CD4-positive, alpha-beta T cell treated with Interleukin-12 subunit alpha and Interleukin-12 subunit beta, for 1 hour (primary cell): Measurements from ENCODE around the gene PTPN12.
"Not testable (repeated sequence)": the region's sequence is repeated elsewhere in the genome, so short reads cannot be mapped to it uniquely, and the experiment has no call there.

Source experiments
- DNase-seq: peaks from one replicate; pipeline ENCODE4 v3.0.0-alpha.2; 2020

PTPN12 gene

GRCh38 chr7:77537136-77537777 lies at the start of gene PTPN12:
PTPN12 (plus strand) TSS chr7:77537295; CDS start chr7:77537547, 252 bp downstream.
- DNase-seq, result no peak

GRCh38 chr7:77488986-77489385 lies 48.1 kb upstream of the PTPN12 start:
- no peak for DNase-seq

- DNase-seq, result no peak
These were observed 40.0 kb upstream of the PTPN12 start for GRCh38 chr7:77497079-77497478.

- no peak for DNase-seq
These were observed 38.3 kb upstream of the PTPN12 start for GRCh38 chr7:77498659-77499379.

DNA sequence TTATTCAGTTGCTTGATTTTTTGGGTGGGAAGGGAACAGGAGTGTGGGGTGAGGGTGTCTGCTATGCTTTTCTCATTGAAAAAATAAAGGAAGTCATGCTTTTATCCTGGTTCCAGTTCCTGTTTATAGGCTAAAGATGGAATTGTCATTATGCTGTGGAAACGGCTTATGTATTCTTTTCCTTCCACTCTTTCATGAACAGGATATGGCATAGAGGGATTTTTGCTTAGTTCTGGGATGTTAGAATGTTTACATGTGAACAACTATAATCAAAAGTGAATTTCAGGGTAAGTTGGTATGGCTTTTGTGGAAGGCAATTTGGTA lies 35.9 kb upstream of the PTPN12 start:
- DNase-seq, result no peak

DNA sequence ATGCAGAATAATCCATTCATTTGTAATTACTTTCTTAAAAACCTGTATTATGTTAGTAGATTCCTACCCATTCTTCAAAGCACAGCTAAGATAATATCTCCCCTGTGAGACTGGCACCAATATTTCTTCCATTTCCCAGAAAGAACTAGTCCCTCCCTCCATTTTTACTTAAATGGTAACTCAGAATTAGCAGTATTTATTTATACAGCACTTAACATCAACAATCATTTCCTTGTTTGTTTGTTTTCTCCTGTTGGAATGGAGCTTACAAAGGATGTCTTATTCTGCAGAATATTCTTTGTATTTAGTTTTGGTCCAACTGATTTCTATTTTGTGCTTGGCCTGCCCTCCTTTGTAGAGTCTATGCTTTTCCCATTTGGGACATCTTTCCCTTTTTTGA lies 32.1 kb upstream of the PTPN12 start:
- DNase-seq, result no peak

DNA sequence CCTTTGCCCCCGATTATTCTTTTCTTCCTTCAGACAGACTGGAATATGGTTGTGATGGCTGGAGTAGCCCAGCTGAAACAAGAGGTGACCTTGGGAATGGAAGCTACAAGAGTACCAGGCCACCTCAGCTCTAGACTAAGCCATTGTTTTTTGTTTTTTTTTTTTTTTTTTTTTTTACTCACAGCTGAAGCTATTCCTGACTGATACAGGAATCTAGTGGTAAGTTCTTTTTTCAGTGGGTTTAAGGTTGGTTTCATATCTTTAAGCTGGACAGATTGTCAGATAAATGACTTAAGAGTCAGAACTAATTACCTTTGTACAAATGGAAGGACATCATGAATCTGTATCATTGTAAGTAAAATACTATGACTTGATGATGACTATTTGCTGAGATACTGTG lies 30.2 kb upstream of the PTPN12 start:
- DNase-seq, result no peak

DNA sequence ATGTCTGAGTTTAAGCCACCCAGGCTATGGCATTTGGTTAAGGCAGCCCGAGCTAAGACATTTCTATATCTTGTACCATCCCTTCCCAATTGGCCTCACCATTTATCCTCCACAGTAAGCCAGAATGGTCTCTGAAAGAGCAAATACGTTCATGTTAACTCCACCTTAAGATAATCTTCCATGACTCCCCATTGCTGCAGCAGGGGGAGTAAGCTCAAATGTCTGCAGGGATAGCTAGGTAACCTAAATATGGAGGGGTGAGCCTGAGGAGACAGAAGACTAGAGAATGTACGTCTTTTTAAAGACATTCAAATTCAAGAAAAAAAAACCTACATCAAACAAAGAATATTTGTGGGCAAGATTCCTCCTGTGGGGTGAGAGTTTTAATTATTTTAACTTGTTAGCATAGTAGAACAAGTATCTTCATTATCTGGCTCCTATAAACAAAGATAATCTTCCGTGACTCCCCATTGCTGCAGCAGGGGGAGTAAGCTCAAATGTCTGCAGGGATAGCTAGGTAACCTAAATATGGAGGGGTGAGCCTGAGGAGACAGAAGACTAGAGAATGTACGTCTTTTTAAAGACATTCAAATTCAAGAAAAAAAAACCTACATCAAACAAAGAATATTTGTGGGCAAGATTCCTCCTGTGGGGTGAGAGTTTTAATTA lies 24.0 kb upstream of the PTPN12 start:
- DNase-seq, result not testable (repeated sequence)

DNA sequence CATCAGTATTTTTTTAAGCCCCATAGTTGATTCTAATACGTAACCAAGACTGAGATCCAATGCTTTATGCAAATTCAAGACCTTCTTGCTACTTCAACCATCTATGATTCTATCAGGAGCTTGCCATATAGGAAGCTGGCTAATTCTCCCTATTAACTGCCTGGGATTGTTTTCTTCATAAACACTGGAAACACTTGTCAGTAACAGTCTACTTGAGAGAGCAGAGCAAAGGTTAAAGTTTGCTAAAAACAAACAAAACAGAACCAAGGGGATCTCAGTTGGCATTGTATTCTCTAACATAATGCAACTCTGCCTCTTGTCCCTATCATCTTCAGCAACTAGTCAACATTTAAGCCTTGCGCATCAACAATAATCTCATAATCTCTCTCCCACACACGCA lies 21.0 kb upstream of the PTPN12 start:
- no peak for DNase-seq

DNA sequence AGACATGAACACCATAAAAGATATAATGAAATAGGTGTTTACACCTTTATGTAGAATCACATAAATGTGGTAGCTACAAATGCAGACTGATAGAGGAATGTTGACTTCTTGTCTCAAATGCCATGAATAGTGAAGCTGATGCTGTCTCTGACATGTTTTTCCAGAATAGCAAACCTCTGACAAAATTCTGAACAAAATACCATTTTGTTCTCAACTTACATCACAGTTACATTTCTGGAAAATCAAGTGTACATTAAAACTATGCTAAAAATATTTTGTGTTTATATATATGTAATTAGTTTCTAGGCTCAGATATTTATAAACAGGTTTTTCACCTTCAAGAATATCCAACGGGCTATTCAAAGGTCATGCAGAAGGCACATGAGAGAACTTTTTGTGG lies 16.8 kb upstream of the PTPN12 start:
- DNase-seq, result no peak

DNA sequence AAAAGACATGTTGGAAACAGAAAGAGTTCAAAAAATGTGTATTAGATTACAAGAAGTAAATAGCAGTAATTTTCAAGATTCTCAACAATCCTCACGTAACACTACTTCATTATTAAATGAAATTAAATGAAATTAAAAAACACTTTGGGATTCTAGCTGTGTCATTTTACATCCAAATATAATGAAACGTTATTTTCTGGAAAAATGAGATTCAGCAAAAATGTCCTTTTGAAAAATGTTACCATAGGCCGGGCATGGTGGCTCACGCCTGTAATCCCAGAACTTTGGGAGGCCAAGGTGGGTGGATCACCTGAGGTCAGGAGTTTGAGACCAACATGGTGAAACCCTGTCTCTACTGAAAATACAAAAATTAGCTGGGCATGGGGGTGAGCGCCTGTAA lies 15.6 kb upstream of the PTPN12 start:
- DNase-seq, result not testable (repeated sequence)

DNA sequence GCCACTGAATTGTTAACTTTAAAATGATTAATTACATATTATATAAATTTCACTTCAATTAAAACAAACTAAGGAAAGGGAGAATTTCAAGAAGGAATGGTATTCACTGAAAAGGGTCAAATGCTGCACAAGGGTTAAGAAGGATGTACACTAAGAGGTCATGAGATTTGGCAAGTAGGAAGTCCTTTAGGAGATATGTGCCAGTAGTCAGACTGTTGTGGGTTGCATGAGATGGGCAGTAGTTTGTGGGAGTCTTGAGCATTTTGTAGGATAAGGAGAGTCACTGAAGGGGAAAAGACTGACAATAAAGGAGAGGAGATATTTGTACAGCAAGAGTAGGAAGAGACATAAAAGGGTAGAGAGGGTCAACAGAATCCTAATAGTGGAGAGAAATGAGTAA lies 12.4 kb upstream of the PTPN12 start:
- no peak for DNase-seq

DNA sequence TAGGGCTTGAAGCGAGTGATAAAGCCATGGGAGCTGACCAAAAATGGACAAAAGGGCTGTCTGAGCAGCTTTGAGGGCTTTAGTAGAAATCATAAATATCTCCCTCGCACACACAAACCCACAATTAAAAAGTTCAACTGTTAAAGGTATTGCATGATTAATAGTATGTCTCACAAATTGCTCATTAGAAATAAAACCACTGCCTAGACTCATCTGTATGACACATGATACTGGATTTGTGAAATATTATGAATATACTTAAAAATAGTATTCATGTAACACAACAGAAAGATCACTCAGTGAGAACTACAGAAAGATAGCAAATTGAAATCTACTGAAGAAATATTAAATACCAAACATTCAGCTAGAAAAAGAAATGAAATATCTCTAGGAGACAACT lies 11.9 kb upstream of the PTPN12 start:
- no peak for DNase-seq

- no peak for DNase-seq
These were observed 8.7 kb upstream of the PTPN12 start for GRCh38 chr7:77528368-77528767.

DNA sequence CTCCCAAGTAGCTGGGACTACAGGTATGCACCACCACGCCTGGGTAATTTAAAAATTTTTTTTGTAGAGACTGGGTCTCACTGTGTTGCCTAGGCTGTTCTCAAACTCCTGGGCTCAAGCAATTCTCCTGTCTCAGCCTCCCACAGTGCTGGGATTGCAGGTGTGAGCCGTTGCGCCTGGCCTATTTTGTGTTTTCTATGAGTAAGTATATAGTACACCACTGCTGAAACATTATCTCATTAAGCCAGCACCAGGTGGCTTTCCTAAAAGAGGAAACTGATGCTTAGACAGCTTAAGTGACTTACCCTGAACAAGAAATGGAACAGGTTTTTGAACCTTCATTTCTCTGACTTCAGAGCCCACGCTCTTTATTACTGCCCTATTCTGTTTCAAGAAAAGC lies 7.8 kb upstream of the PTPN12 start:
- DNase-seq, result no peak

- no peak for DNase-seq
These were observed 6.1 kb upstream of the PTPN12 start for GRCh38 chr7:77531038-77531437.

DNA sequence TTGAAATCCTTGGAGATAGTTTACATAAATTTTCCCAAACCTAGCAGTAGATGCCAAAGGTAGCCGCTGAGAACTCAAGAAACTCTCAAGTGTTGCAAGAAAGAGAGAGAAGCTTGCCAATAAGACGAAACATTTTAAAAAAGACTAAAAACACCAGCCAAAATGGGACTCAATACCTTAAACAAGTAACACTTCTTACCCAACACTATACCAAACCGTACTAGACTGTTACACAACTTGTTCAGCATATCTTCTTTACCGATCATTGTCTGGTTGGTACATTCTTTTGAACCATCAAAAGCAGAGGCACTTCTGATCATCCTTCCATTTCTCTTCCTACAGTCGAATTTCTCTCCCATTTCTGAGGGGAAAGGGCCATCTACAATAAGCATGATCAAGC lies 4.8 kb upstream of the PTPN12 start:
- DNase-seq, result no peak

DNA sequence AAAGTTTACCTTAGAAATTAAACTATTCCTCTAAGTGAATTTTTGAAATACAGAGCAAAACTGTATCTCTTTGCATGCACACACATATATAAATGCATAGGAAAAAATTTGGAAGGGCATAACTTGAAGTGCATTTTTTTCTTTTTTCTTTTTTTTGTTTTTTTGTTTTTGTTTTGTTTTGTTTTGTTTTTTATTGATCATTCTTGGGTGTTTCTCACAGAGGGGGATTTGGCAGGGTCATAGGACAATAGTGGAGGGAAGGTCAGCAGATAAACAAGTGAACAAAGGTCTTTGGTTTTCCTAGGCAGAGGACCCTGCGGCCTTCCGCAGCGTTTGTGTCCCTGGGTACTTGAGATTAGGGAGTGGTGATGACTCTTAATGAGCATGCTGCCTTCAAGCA lies 4.4 kb upstream of the PTPN12 start:
- not testable (repeated sequence) for DNase-seq

GRCh38 chr7:77534046-77534445 lies 3.0 kb upstream of the PTPN12 start:
- DNase-seq, result not testable (repeated sequence)

DNA sequence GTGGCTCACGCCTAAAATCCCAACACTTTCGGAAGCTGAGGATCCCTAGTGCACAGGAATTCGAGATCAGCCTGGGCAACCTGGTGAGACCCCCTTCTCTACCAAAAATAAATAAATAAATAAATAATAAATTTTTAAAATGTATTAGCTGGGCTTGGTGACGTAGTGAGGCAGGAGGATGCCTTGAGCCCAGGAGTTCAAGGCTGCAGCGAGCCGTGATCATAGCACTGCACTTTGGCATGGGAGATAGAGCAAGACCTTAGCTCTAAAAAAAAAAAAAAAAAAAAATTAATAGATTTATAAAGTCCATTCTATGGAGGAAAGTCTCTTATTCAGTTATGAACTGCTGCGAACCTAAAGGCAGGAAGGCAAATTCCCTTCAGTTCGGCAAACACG lies 1.1 kb upstream of the PTPN12 start:
- DNase-seq, result no peak

DNA sequence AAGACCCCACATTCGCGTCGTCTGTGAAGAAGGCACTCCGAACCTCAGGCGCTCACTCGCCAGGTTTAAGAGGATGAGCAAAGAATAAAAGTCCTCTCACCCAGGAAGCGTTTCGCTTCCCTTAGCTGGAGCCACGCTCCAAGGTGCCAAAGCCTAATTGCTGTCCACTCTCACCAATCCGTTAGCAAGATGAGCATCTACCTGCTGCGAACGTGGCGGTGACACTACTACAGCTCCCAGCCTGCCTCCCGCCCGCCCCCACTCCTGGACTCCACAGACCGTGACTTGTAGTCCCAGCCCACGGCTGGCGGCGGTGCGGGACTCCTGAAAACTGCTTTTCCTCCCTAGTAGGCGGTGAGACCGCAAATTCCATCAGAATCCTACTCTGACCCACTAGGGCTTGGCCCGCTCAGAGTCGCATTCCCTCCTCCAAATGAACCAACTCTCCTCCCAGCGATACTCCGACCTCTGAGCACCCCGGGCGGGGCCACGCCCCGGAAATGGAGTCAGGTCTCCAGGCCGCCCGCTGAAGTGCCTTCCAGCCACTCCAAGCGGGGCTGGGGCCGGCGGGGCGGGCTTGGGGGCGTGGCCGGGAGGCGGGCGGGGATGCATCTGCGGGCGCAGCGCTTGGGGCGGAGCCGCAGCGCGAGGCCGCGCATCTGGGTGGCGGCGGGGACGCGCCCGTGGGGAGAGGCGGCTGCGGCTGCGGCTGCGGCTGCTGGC lies 521 bp upstream of the PTPN12 start:
- peak; percentile 97 for DNase-seq

DNA sequence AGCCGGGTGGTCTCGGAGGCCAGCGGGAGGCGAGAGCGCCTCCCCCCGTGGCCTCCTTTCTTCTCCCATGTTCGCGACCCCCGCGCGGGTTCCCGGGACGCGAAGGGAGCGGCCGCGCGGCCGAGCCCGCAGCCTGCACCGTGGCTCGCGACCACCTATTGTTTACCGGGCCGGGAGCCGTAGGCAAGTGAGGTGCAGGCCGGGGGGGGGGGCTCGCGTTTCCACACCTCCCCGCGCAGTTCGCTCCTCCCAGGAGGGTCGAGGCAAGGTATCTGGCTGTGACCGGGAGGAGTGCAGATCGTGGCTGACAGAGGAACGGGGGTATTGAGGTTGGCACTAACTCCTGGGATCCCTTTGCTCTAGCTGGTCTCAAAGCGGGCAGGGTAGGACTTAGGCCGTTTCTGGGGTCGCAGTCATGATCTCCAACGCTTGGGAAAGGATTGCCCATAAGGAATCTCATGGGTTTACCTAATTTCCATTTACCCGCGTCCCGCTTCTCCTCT lies 734 bp downstream of the PTPN12 start:
- DNase-seq, result peak; percentile 21
